SKM-1 treated with dmso at 0.1 percent for 144 hours (cell line): Measurements from ENCODE around the gene SNRPA.

Experiments used
- DNase-seq: peaks from one replicate; lab custom pipeline; 2025; ENCODE audit not compliant: unreplicated experiment; lab: John Stamatoyannopoulos, UW

Gene SNRPA

GRCh38 chr19:40800339-40800996 is 49.5 kb downstream of the SNRPA start:
- DNase-seq = no peak

GRCh38 chr19:40800997-40801377 is 50.0 kb downstream of the SNRPA start:
- DNase-seq = no peak

- DNase-seq = no peak
Measured at GRCh38 chr19:40801426-40802299, 50.7 kb downstream of the SNRPA start.

GRCh38 chr19:40802300-40803169 is 51.5 kb downstream of the SNRPA start:
- DNase-seq = peak; percentile 15

GRCh38 chr19:40803170-40803856 is 52.3 kb downstream of the SNRPA start:
- no peak for DNase-seq

- peak; percentile 10 for DNase-seq
Measured at GRCh38 chr19:40803857-40804782, 53.1 kb downstream of the SNRPA start.

- no peak for DNase-seq
Measured at GRCh38 chr19:40804783-40805242, 53.8 kb downstream of the SNRPA start.

GRCh38 chr19:40805258-40805868 is 54.4 kb downstream of the SNRPA start:
- DNase-seq = no peak

GRCh38 chr19:40806423-40807146 is 55.6 kb downstream of the SNRPA start:
- no peak for DNase-seq

- no peak for DNase-seq
Measured at GRCh38 chr19:40807147-40808020, 56.4 kb downstream of the SNRPA start.

GRCh38 chr19:40808021-40808325 is 57.0 kb downstream of the SNRPA start:
- DNase-seq = no peak

- no peak for DNase-seq
Measured at GRCh38 chr19:40808497-40808896, 57.5 kb downstream of the SNRPA start.

GRCh38 chr19:40809358-40810086 is 58.5 kb downstream of the SNRPA start:
- DNase-seq = no peak

GRCh38 chr19:40810160-40810559 is 59.2 kb downstream of the SNRPA start:
- DNase-seq = no peak

GRCh38 chr19:40810649-40811408 is 59.8 kb downstream of the SNRPA start:
- DNase-seq = peak; percentile 15
